Measurements from ENCODE around the gene AP1B1.

AP1B1 gene

GRCh38 chr22:29339381-29340235, 48.8 kb downstream of the AP1B1 start:
- Histone ChIP-seq H3K27me3 (ENCODE audit: insufficient read depth, poor library complexity, severe bottlenecking) (no peaks in the 10 kb centered on the region), H3K4me3 (ENCODE audit: severe bottlenecking) (no peak overlapping the region), H3K27ac (ENCODE audit: poor library complexity, severe bottlenecking) (no peak overlapping the region), H3K9me3 (ENCODE audit: severe bottlenecking) (no peaks in the 10 kb centered on the region), H3K36me3 (ENCODE audit: low read depth) (peaks cover 56% of the 10 kb centered on the region), H3K4me1 (ENCODE audit: insufficient read depth, poor library complexity, severe bottlenecking) (peaks cover 26% of the 10 kb centered on the region)
- TF ChIP-seq CTCF (IDR thresholded peaks at IDR 0.05; ENCODE audit: poor library complexity, severe bottlenecking): no peak
- DNase-seq (ENCODE audit: low spot score): no peak
- ATAC-seq (ENCODE audit: low read depth): no peak

GRCh38 chr22:29338398-29338797, 50.0 kb downstream of the AP1B1 start:
- peaks cover 55% of the 10 kb centered on the region for H3K36me3 ChIP-seq (ENCODE audit: low read depth)
- no peaks in the 10 kb centered on the region for H3K27me3 ChIP-seq (ENCODE audit: insufficient read depth, poor library complexity, severe bottlenecking)
- no peak for TF ChIP-seq CTCF (IDR thresholded peaks at IDR 0.05; ENCODE audit: poor library complexity, severe bottlenecking)
- no peak for ATAC-seq (ENCODE audit: low read depth)
- DNase-seq (ENCODE audit: low spot score): no peak
- no peak overlapping the region for H3K27ac ChIP-seq (ENCODE audit: poor library complexity, severe bottlenecking)
- H3K9me3 ChIP-seq (ENCODE audit: severe bottlenecking): no peaks in the 10 kb centered on the region
- H3K4me1 ChIP-seq (ENCODE audit: insufficient read depth, poor library complexity, severe bottlenecking): peaks cover 14% of the 10 kb centered on the region
- no peak overlapping the region for H3K4me3 ChIP-seq (ENCODE audit: severe bottlenecking)

GRCh38 chr22:29337631-29338284, 50.6 kb downstream of the AP1B1 start:
- Histone ChIP-seq H3K27ac (ENCODE audit: poor library complexity, severe bottlenecking) (no peak overlapping the region), H3K4me1 (ENCODE audit: insufficient read depth, poor library complexity, severe bottlenecking) (peaks cover 7% of the 10 kb centered on the region), H3K27me3 (ENCODE audit: insufficient read depth, poor library complexity, severe bottlenecking) (no peaks in the 10 kb centered on the region), H3K36me3 (ENCODE audit: low read depth) (peaks cover 57% of the 10 kb centered on the region), H3K4me3 (ENCODE audit: severe bottlenecking) (no peak overlapping the region), H3K9me3 (ENCODE audit: severe bottlenecking) (no peaks in the 10 kb centered on the region)
- ATAC-seq (ENCODE audit: low read depth) (no peak), DNase-seq (ENCODE audit: low spot score) (no peak)
- TF ChIP-seq CTCF (IDR thresholded peaks at IDR 0.05; ENCODE audit: poor library complexity, severe bottlenecking): no peak

- peaks cover 7% of the 10 kb centered on the region for H3K4me1 ChIP-seq (ENCODE audit: insufficient read depth, poor library complexity, severe bottlenecking)
- ATAC-seq (ENCODE audit: low read depth) (no peak), DNase-seq (ENCODE audit: low spot score) (no peak)
- no peaks in the 10 kb centered on the region for H3K9me3 ChIP-seq (ENCODE audit: severe bottlenecking)
- no peak overlapping the region for H3K4me3 ChIP-seq (ENCODE audit: severe bottlenecking)
- TF ChIP-seq CTCF (IDR thresholded peaks at IDR 0.05; ENCODE audit: poor library complexity, severe bottlenecking): no peak
- no peaks in the 10 kb centered on the region for H3K27me3 ChIP-seq (ENCODE audit: insufficient read depth, poor library complexity, severe bottlenecking)
- H3K27ac ChIP-seq (ENCODE audit: poor library complexity, severe bottlenecking): no peak overlapping the region
- peaks cover 53% of the 10 kb centered on the region for H3K36me3 ChIP-seq (ENCODE audit: low read depth)
Observed at GRCh38 chr22:29336751-29337490, 51.4 kb downstream of the AP1B1 start.
